DND-41 (cell line): ENCODE measurements around the gene TDRD7.

Source experiments
- ATAC-seq: fragments of 200-7000 bp; cut with Tn5 transposase; 3 replicates; pipeline ENCODE4 v1.9.1; 2021; ENCODE audit warnings: low read depth; ENCODE audit not compliant: insufficient read depth
- DNase-seq: peaks from one replicate; pipeline ENCODE4 v3.0.0-alpha.2; 2020
- H2AFZ ChIP-seq: 2 replicates; pipeline ENCODE4 v1.6.0; 2012; ENCODE audit warnings: low read depth, low read length
- H3K27ac ChIP-seq: 2 replicates; pipeline ENCODE4 v1.5.1; 2012; ENCODE audit warnings: low read length, inconsistent platforms
- H3K27me3 ChIP-seq: fragments of 200-600 bp; sonication (generic); 2 replicates; pipeline ENCODE4 v1.6.0; 2012; ENCODE audit warnings: low read length, mild to moderate bottlenecking, inconsistent platforms; ENCODE audit not compliant: insufficient read depth, poor library complexity
- H3K36me3 ChIP-seq: 2 replicates; pipeline ENCODE4 v1.5.1; 2012; ENCODE audit warnings: low read length, inconsistent platforms; ENCODE audit not compliant: insufficient read depth
- H3K4me1 ChIP-seq: 2 replicates; pipeline ENCODE4 v1.5.1; 2012; ENCODE audit warnings: mild to moderate bottlenecking, low read length; ENCODE audit not compliant: insufficient read depth
- H3K4me2 ChIP-seq: 2 replicates; pipeline ENCODE4 v1.6.0; 2012; ENCODE audit warnings: mild to moderate bottlenecking, moderate library complexity, low read length, inconsistent platforms; ENCODE audit not compliant: insufficient read depth
- H3K4me3 ChIP-seq, 2 experiments: fragments of 200-600 bp in 1 of 2; shearing (Covaris generic) in 1 of 2; 2 replicates each; pipeline ENCODE4 v1.5.1; 2012 to 2016; ENCODE audit warnings: inconsistent platforms in 2 of 2, low read length in 2 of 2, mild to moderate bottlenecking in 2 of 2, low read depth in 1 of 2, moderate library complexity in 1 of 2
- H3K79me2 ChIP-seq: 2 replicates; pipeline ENCODE4 v1.6.0; 2012; ENCODE audit warnings: low read length, inconsistent platforms; ENCODE audit not compliant: insufficient read depth
- H3K9ac ChIP-seq: 2 replicates; pipeline ENCODE4 v1.6.0; 2012; ENCODE audit warnings: low read depth, mild to moderate bottlenecking, inconsistent platforms, low read length, moderate library complexity
- H3K9me3 ChIP-seq: 2 replicates; pipeline ENCODE4 v1.5.1; 2012; ENCODE audit warnings: low read length, moderate library complexity, mild to moderate bottlenecking, inconsistent platforms; ENCODE audit not compliant: insufficient read depth, severe bottlenecking
- H4K20me1 ChIP-seq: 2 replicates; pipeline ENCODE4 v1.6.0; 2012; ENCODE audit warnings: low read length; ENCODE audit not compliant: insufficient read depth
- CTCF ChIP-seq: IDR thresholded peaks from 2 replicates; pipeline ENCODE4 v1.5.1; 2012; ENCODE audit warnings: borderline replicate concordance, low read length, moderate library complexity, mild to moderate bottlenecking; ENCODE audit not compliant: poor library complexity, severe bottlenecking; ENCODE audit errors: extremely low read depth
- EZH2 ChIP-seq: IDR thresholded peaks from 3 replicates; pipeline ENCODE4 v1.6.1; 2012; ENCODE audit warnings: borderline replicate concordance, low read depth, mild to moderate bottlenecking, moderate library complexity, low read length, inconsistent platforms; ENCODE audit not compliant: severe bottlenecking

TDRD7 gene

DNA sequence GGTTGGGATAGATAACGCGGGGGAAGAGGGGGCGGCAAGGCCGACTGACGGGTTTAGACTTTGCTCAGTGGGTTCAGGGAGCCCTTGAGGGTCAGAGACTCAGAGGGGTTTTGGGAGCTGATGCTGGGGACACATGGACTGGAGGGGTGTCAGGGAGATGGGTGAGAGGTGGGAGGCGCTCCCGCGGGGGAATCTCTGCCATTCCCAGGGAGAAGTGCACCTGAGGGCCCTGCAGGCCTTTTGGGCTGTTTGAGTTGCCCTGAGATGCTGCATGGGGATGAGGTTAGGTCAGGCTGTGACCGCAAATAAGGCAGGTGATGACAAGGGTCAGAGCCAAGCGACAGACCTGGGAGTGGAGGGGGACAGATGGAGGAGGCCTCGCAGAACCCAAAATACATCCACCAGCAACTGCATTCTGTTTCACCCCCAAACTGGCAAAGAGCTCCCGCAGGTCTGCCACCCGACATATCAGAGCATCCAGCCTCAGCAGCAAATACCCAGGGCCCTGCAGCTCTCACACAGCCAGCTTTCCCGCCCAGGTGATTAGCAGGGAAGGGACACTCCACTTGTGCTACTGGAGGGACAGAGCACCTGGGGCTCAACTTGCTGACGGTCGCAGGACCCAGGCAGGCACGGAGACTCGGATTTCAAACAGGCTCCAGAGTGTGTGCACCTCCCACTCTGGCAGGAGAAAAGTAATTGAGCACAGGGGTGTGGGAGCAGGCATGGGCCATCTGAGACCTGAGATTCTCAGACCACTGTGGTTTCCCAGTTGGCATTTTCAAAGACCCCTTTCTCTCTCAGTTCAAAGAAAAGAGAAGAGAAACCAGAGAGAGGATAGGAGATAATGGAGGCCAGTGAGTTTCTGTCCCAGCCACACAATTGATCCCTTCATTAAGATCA lies 116.0 kb downstream of the TDRD7 start:
- H4K20me1 ChIP-seq: no peaks in the 10 kb centered on the region
- no peaks in the 10 kb centered on the region for H3K36me3 ChIP-seq
- ATAC-seq: no peak
- no peak for DNase-seq
- no peak for TF ChIP-seq CTCF
- TF ChIP-seq EZH2: no peak
- H2AFZ ChIP-seq: no peak overlapping the region
- H3K79me2 ChIP-seq: no peaks in the 10 kb centered on the region
- H3K27ac ChIP-seq: no peak overlapping the region
- H3K9me3 ChIP-seq: no peaks in the 10 kb centered on the region
- H3K4me1 ChIP-seq: no peaks in the 10 kb centered on the region
- H3K4me3 ChIP-seq: no peak overlapping the region
- no peak overlapping the region for H3K9ac ChIP-seq
- peaks cover 19% of the 10 kb centered on the region for H3K27me3 ChIP-seq
- no peak overlapping the region for H3K4me2 ChIP-seq

GRCh38 chr9:97528529-97529230 lies 116.8 kb downstream of the TDRD7 start:
- Histone ChIP-seq H3K27ac (no peak overlapping the region), H2AFZ (no peak overlapping the region), H3K27me3 (peaks cover 24% of the 10 kb centered on the region), H3K79me2 (no peaks in the 10 kb centered on the region), H3K4me2 (no peak overlapping the region), H3K4me1 (no peaks in the 10 kb centered on the region), H4K20me1 (no peaks in the 10 kb centered on the region), H3K9me3 (no peaks in the 10 kb centered on the region), H3K9ac (no peak overlapping the region), H3K4me3 (no peak overlapping the region), H3K36me3 (no peaks in the 10 kb centered on the region)
- DNase-seq: no peak
- no peak for ATAC-seq
- TF ChIP-seq EZH2 (no peak), CTCF (no peak)

- Histone ChIP-seq H3K4me1 (no peaks in the 10 kb centered on the region), H3K79me2 (no peaks in the 10 kb centered on the region), H3K4me2 (no peak overlapping the region), H3K9me3 (no peaks in the 10 kb centered on the region), H3K9ac (no peak overlapping the region), H2AFZ (no peak overlapping the region), H3K27me3 (peaks cover 24% of the 10 kb centered on the region), H4K20me1 (no peaks in the 10 kb centered on the region), H3K36me3 (no peaks in the 10 kb centered on the region), H3K27ac (no peak overlapping the region), H3K4me3 (no peak overlapping the region)
- DNase-seq (no peak), ATAC-seq (no peak)
- TF ChIP-seq EZH2: no peak
Observed at GRCh38 chr9:97529363-97530076, 117.6 kb downstream of the TDRD7 start.
